ENCODE data around the gene NPB.

- no peak for TF ChIP-seq CTCF (IDR thresholded peaks at IDR 0.05)
- TF ChIP-seq POLR2A (IDR thresholded peaks at IDR 0.05): no peak
Observed at GRCh38 chr17:81905993-81906392, 4.0 kb downstream of the NPB start.
